Measurements from ENCODE around the gene SMPD2.

DNA sequence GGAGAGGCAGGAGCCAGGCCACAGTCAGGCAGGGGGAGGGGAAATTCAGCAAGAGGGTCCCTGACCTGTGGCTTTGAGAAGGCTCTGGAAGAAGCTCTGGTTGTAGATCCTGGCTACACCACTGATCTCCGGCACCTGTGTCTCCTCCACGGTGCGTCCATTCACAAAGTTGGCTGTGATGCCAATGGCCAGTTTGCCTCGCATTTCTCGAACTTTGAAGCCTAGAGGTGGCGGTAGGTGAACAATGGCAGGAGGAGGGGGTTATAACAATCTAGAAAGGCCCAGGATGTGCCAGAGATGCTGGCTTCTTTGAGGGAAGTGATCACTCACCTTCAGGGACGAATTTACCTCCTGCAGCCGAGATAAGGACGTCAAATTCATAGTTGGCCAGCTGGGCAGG, 11.7 kb downstream of the SMPD2 start:
- TF ChIP-seq, protein P1, sequence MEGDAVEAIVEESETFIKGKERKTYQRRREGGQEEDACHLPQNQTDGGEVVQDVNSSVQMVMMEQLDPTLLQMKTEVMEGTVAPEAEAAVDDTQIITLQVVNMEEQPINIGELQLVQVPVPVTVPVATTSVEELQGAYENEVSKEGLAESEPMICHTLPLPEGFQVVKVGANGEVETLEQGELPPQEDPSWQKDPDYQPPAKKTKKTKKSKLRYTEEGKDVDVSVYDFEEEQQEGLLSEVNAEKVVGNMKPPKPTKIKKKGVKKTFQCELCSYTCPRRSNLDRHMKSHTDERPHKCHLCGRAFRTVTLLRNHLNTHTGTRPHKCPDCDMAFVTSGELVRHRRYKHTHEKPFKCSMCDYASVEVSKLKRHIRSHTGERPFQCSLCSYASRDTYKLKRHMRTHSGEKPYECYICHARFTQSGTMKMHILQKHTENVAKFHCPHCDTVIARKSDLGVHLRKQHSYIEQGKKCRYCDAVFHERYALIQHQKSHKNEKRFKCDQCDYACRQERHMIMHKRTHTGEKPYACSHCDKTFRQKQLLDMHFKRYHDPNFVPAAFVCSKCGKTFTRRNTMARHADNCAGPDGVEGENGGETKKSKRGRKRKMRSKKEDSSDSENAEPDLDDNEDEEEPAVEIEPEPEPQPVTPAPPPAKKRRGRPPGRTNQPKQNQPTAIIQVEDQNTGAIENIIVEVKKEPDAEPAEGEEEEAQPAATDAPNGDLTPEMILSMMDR (IDR thresholded peaks at IDR 0.05): no peak
- TF ChIP-seq EZH2 (IDR thresholded peaks at IDR 0.05; ENCODE audit: borderline replicate concordance, insufficient read depth, low read depth, low read length, poor library complexity, severe bottlenecking): no peak
